ENCODE measurements around the gene OTOF. TPM values are rescaled to one million over a fixed set of nuclear protein-coding genes. Genes with fewer than 3 reads are reported as not detected.
A peak's percentile ranks its signal among the peaks of the same experiment; 100 is the strongest.

Gene OTOF
- total RNA-seq, 2 donors from 2014 or later, result not detected

GRCh38 chr2:26464390-26465265, 13.3 kb downstream of the OTOF start:
- intact Hi-C loops (cut with DNase I), result no loop called here
- no peak for TF ChIP-seq CTCF (IDR thresholded peaks at IDR 0.05)
- Histone ChIP-seq H3K36me3 (no peaks in the 10 kb centered on the region), H3K27ac (no peak overlapping the region), H3K9ac (ENCODE audit: low read depth in 2 of 2, low read length in 2 of 2) (no peak overlapping the region), H3K9me3 (no peaks in the 10 kb centered on the region), H3K27me3 (no peaks in the 10 kb centered on the region), H3K4me3 (no peak overlapping the region), H3K4me1 (no peaks in the 10 kb centered on the region)
- DNase-seq, result no peak

- Histone ChIP-seq H3K4me1 (no peaks in the 10 kb centered on the region), H3K9me3 (no peaks in the 10 kb centered on the region), H3K27ac (no peak overlapping the region), H3K4me3 (no peak overlapping the region), H3K9ac (ENCODE audit: low read depth in 2 of 2, low read length in 2 of 2) (no peak overlapping the region), H3K36me3 (no peaks in the 10 kb centered on the region), H3K27me3 (no peaks in the 10 kb centered on the region)
- DNase-seq, result no peak
- TF ChIP-seq CTCF (IDR thresholded peaks at IDR 0.05), result no peak
- intact Hi-C loops (cut with DNase I), result no loop called here
Measured at GRCh38 chr2:26463244-26464192, 14.4 kb downstream of the OTOF start.

- DNase-seq, result no peak
- Histone ChIP-seq H3K9me3 (no peaks in the 10 kb centered on the region), H3K9ac (ENCODE audit: low read depth in 2 of 2, low read length in 2 of 2) (no peak overlapping the region), H3K27ac (no peak overlapping the region), H3K27me3 (no peaks in the 10 kb centered on the region), H3K36me3 (no peaks in the 10 kb centered on the region), H3K4me1 (no peaks in the 10 kb centered on the region), H3K4me3 (no peak overlapping the region)
- intact Hi-C loops (cut with DNase I), result no loop called here
- peak; percentile 30 for TF ChIP-seq CTCF (IDR thresholded peaks at IDR 0.05)
Measured at GRCh38 chr2:26462511-26463243, 15.2 kb downstream of the OTOF start.

GRCh38 chr2:26462100-26462499, 15.8 kb downstream of the OTOF start:
- H3K4me3 ChIP-seq, result no peak overlapping the region
- no peak overlapping the region for H3K9ac ChIP-seq (ENCODE audit: low read depth in 2 of 2, low read length in 2 of 2)
- H3K36me3 ChIP-seq, result no peaks in the 10 kb centered on the region
- no peak for DNase-seq
- H3K27ac ChIP-seq, result no peak overlapping the region
- H3K9me3 ChIP-seq, result no peaks in the 10 kb centered on the region
- no peaks in the 10 kb centered on the region for H3K4me1 ChIP-seq
- no peaks in the 10 kb centered on the region for H3K27me3 ChIP-seq
- intact Hi-C loops (cut with DNase I), result no loop called here
- TF ChIP-seq CTCF (IDR thresholded peaks at IDR 0.05), result no peak

- intact Hi-C loops (cut with DNase I), result no loop called here
- no peak for TF ChIP-seq CTCF (IDR thresholded peaks at IDR 0.05)
- H3K9me3 ChIP-seq, result no peaks in the 10 kb centered on the region
- H3K4me3 ChIP-seq, result no peak overlapping the region
- no peaks in the 10 kb centered on the region for H3K4me1 ChIP-seq
- DNase-seq, result no peak
- no peaks in the 10 kb centered on the region for H3K36me3 ChIP-seq
- H3K27ac ChIP-seq, result no peak overlapping the region
- H3K9ac ChIP-seq (ENCODE audit: low read depth in 2 of 2, low read length in 2 of 2), result no peak overlapping the region
- no peaks in the 10 kb centered on the region for H3K27me3 ChIP-seq
Measured at GRCh38 chr2:26461601-26462023, 16.3 kb downstream of the OTOF start.

Data from colonic mucosa (tissue), 4 donors.